Measurements from ENCODE around the gene G6PC1.
"Not testable (repeated sequence)": the region's sequence is repeated elsewhere in the genome, so short reads cannot be mapped to it uniquely, and the experiment has no call there.

Gene G6PC1

GRCh38 chr17:42886283-42887176 is 14.1 kb upstream of the G6PC1 start:
- FAIRE-seq, result no peak
- no peak for DNase-seq (ENCODE audit: insufficient read length, low spot score)
- TF ChIP-seq SPI1 (IDR thresholded peaks at IDR 0.05; ENCODE audit: low read depth, low read length), result no peak
- TF ChIP-seq POLR2A (IDR thresholded peaks at IDR 0.05; ENCODE audit: low read depth, low read length), result no peak
- no peak for TF ChIP-seq PAX5 (IDR thresholded peaks at IDR 0.05; ENCODE audit: insufficient read depth, low read length, severe bottlenecking)
- no peak for TF ChIP-seq POLR2AphosphoS5 (IDR thresholded peaks at IDR 0.05; ENCODE audit: low read depth, low read length)
- no peak for TF ChIP-seq TAF1 (IDR thresholded peaks at IDR 0.05; ENCODE audit: low read depth, low read length)

GRCh38 chr17:42889809-42890208 is 10.8 kb upstream of the G6PC1 start:
- no peak for FAIRE-seq
- DNase-seq (ENCODE audit: insufficient read length, low spot score), result no peak
- no peak for TF ChIP-seq POLR2A (IDR thresholded peaks at IDR 0.05; ENCODE audit: low read depth, low read length)
- TF ChIP-seq PAX5 (IDR thresholded peaks at IDR 0.05; ENCODE audit: insufficient read depth, low read length, severe bottlenecking), result no peak
- TF ChIP-seq POU2F2 (IDR thresholded peaks at IDR 0.05; ENCODE audit: low read depth, low read length), result no peak
- TF ChIP-seq TAF1 (IDR thresholded peaks at IDR 0.05; ENCODE audit: low read depth, low read length), result no peak
- no peak for TF ChIP-seq POLR2AphosphoS5 (IDR thresholded peaks at IDR 0.05; ENCODE audit: low read depth, low read length)
- TF ChIP-seq SPI1 (IDR thresholded peaks at IDR 0.05; ENCODE audit: low read depth, low read length), result no peak

GRCh38 chr17:42891539-42892152 is 9.0 kb upstream of the G6PC1 start:
- TF ChIP-seq POU2F2 (IDR thresholded peaks at IDR 0.05; ENCODE audit: low read depth, low read length) (no peak), POLR2A (IDR thresholded peaks at IDR 0.05; ENCODE audit: low read depth, low read length) (no peak), SPI1 (IDR thresholded peaks at IDR 0.05; ENCODE audit: low read depth, low read length) (no peak), TAF1 (IDR thresholded peaks at IDR 0.05; ENCODE audit: low read depth, low read length) (no peak), PAX5 (IDR thresholded peaks at IDR 0.05; ENCODE audit: insufficient read depth, low read length, severe bottlenecking) (no peak), POLR2AphosphoS5 (IDR thresholded peaks at IDR 0.05; ENCODE audit: low read depth, low read length) (no peak)
- DNase-seq (ENCODE audit: insufficient read length, low spot score) (no peak), FAIRE-seq (no peak)

- DNase-seq (ENCODE audit: insufficient read length, low spot score) (no peak), FAIRE-seq (no peak)
- no peak for TF ChIP-seq TAF1 (IDR thresholded peaks at IDR 0.05; ENCODE audit: low read depth, low read length)
- TF ChIP-seq POLR2A (IDR thresholded peaks at IDR 0.05; ENCODE audit: low read depth, low read length), result no peak
- TF ChIP-seq POU2F2 (IDR thresholded peaks at IDR 0.05; ENCODE audit: low read depth, low read length), result no peak
- no peak for TF ChIP-seq POLR2AphosphoS5 (IDR thresholded peaks at IDR 0.05; ENCODE audit: low read depth, low read length)
- TF ChIP-seq SPI1 (IDR thresholded peaks at IDR 0.05; ENCODE audit: low read depth, low read length), result no peak
These were observed 7.2 kb upstream of the G6PC1 start for GRCh38 chr17:42893359-42893758.

GRCh38 chr17:42894283-42895184 is 6.1 kb upstream of the G6PC1 start:
- TF ChIP-seq PAX5 (IDR thresholded peaks at IDR 0.05; ENCODE audit: insufficient read depth, low read length, severe bottlenecking) (no peak), POLR2A (IDR thresholded peaks at IDR 0.05; ENCODE audit: low read depth, low read length) (no peak), SPI1 (IDR thresholded peaks at IDR 0.05; ENCODE audit: low read depth, low read length) (no peak), TAF1 (IDR thresholded peaks at IDR 0.05; ENCODE audit: low read depth, low read length) (no peak), POLR2AphosphoS5 (IDR thresholded peaks at IDR 0.05; ENCODE audit: low read depth, low read length) (no peak), POU2F2 (IDR thresholded peaks at IDR 0.05; ENCODE audit: low read depth, low read length) (no peak)
- no peak for FAIRE-seq
- DNase-seq (ENCODE audit: insufficient read length, low spot score), result no peak

GRCh38 chr17:42895185-42895555 is 5.4 kb upstream of the G6PC1 start:
- DNase-seq (ENCODE audit: insufficient read length, low spot score), result no peak

GRCh38 chr17:42898147-42898811 is 2.3 kb upstream of the G6PC1 start:
- DNase-seq (ENCODE audit: insufficient read length, low spot score) (no peak), FAIRE-seq (no peak)
- TF ChIP-seq PAX5 (IDR thresholded peaks at IDR 0.05; ENCODE audit: insufficient read depth, low read length, severe bottlenecking) (no peak), SPI1 (IDR thresholded peaks at IDR 0.05; ENCODE audit: low read depth, low read length) (no peak), POU2F2 (IDR thresholded peaks at IDR 0.05; ENCODE audit: low read depth, low read length) (no peak), POLR2A (IDR thresholded peaks at IDR 0.05; ENCODE audit: low read depth, low read length) (no peak), POLR2AphosphoS5 (IDR thresholded peaks at IDR 0.05; ENCODE audit: low read depth, low read length) (no peak), TAF1 (IDR thresholded peaks at IDR 0.05; ENCODE audit: low read depth, low read length) (no peak)

More at GRCh38 chr17:42895185-42895555, 5.4 kb upstream of the G6PC1 start:
- no peak for FAIRE-seq
- TF ChIP-seq POU2F2 (IDR thresholded peaks at IDR 0.05; ENCODE audit: low read depth, low read length) (no peak), PAX5 (IDR thresholded peaks at IDR 0.05; ENCODE audit: insufficient read depth, low read length, severe bottlenecking) (no peak), SPI1 (IDR thresholded peaks at IDR 0.05; ENCODE audit: low read depth, low read length) (no peak), POLR2AphosphoS5 (IDR thresholded peaks at IDR 0.05; ENCODE audit: low read depth, low read length) (no peak), TAF1 (IDR thresholded peaks at IDR 0.05; ENCODE audit: low read depth, low read length) (no peak), POLR2A (IDR thresholded peaks at IDR 0.05; ENCODE audit: low read depth, low read length) (no peak)

GRCh38 chr17:42899981-42900380 is 618 bp upstream of the G6PC1 start:
- not testable (repeated sequence) for DNase-seq (ENCODE audit: insufficient read length, low spot score); FAIRE-seq
